HG03103 (cell line): ENCODE data around the gene STARD3.

Experiments used
- ATAC-seq: cut with Tn5 transposase; IDR thresholded peaks from one replicate; pipeline ENCODE4 v1.9.1; 2021; ENCODE audit warnings: low read depth; ENCODE audit not compliant: unreplicated experiment

Gene STARD3

DNA sequence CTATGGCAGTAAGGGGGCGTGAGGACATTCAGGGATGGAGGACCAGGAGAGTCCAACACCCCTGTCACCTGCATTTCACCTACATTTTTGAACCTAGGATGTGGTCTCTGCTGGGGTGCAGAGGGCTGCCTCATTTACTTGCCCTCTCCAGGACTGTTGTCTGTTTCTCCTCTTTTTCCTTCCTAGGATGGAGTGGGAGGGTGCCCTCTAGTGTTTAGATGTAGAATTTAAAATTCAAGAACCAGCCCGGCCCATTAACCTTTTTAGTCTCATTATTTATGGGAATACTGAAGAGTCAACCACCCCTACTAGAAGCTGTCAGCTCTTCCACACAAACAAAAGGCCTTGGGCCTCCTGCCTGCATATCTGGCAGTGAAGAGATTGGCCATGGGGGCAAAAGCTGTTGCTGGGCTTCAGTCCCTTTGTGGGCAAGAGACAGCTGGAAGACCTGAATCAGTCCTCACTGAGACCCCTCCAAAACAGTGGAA, 2.5 kb upstream of the STARD3 start:
- ATAC-seq: no peak

GRCh38 chr17:39635614-39636176, 1.2 kb upstream of the STARD3 start:
- ATAC-seq: no peak

- ATAC-seq: no peak
These were observed 387 bp upstream of the STARD3 start for GRCh38 chr17:39636587-39636926.

- no peak for ATAC-seq
These were observed 1.4 kb downstream of the STARD3 start for GRCh38 chr17:39638317-39638716.

DNA sequence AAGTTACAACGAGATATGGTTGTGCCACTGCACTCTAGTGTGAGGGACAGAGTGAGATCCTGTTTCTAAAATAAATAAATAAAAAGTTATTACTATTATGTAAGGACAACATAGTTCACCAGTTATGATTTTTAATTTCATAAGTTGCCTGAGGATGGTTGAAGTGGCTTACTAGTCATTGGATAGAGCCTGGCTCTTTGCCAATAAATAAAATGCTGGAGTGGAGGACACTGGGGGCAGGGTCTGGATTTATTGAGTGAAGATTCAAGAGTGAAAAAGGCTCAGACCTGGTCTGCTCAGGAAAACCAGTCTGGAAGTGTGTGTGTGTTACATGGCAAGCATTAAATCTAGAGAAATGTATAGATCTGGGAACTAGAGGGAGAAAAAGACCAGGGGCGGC, 2.1 kb downstream of the STARD3 start:
- ATAC-seq: no peak

DNA sequence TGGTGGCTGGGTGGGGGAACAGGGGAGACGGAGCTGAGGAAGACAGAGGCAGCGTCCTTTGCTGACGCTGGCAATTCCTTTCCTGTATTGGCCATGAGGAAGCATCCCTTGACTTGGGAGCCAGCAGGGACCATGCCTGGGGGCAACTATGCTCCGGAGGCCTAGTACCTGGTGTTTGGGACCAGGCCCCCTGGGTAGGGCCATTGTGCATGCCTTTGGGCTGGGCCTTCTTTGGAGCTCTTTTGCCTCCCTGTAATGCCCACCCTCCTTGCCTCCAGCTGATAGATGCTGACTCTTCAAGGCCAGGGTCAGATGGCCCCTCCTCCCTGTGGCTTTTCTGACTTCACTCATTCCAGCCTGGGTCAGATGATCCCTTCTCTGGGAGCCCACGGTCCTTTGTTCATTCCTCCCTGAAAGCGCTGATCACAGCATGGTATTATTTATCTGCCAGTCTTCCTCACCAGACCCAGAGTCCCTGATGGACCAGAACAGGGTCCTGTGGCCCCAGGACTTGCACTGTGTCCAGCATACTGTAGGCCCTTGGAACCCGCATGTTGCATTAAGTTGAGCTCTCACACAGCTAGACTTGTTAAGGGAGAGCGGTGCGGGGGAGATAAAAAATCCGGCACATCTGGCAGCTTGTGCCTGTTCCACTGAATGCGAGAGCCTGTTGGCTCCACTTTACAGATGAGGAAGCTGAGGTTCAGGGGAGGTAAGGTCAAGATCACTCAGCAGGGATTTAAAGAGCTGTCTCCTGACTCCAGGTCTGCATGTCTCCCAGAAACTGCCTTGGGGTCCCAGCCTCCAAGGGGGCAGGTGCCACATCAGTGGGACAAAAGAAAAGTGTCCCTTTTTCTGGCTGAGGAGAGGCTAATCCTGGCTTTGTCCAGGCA, 2.9 kb downstream of the STARD3 start:
- no peak for ATAC-seq

- no peak for ATAC-seq
These were observed 3.7 kb downstream of the STARD3 start for GRCh38 chr17:39640591-39641031.

DNA sequence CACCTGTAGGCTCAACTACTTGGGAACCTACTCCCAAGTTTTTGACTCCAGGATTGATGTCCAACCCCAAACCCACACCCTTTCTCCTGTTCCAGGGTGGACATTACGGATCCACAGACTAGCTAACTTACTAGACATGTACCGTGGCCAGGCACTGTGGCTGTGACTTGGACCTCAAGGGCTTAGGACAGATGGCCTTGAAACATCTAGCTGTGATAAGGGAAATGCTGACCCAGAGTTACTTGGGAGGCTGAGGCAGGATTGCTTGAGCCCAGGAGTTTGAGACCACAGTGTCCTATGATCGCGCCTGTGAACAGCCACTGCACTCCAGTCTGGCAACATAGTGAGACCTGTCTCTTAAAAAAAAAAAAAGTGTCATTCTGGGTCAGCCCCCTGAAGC, 4.2 kb downstream of the STARD3 start:
- ATAC-seq: no peak

DNA sequence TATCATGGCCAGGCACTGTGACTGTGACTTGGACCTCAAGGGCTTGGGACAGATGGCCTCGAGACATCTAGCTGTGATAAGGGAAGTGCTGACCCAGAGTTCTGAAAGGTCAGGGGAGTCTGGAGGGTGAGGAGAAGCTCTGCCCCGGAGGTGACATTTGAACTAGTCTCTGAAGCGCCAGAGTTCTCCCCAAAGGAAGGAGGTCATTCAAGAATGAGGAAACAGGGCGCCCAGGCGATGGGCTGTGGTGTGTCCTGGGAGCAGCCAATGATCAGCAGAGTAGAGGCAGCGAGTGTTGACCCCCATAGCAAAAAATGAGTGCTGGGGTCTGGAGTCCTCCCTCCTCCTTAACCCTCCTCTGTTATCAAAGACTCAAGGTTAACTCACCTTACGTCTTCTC, 4.9 kb downstream of the STARD3 start:
- no peak for ATAC-seq

DNA sequence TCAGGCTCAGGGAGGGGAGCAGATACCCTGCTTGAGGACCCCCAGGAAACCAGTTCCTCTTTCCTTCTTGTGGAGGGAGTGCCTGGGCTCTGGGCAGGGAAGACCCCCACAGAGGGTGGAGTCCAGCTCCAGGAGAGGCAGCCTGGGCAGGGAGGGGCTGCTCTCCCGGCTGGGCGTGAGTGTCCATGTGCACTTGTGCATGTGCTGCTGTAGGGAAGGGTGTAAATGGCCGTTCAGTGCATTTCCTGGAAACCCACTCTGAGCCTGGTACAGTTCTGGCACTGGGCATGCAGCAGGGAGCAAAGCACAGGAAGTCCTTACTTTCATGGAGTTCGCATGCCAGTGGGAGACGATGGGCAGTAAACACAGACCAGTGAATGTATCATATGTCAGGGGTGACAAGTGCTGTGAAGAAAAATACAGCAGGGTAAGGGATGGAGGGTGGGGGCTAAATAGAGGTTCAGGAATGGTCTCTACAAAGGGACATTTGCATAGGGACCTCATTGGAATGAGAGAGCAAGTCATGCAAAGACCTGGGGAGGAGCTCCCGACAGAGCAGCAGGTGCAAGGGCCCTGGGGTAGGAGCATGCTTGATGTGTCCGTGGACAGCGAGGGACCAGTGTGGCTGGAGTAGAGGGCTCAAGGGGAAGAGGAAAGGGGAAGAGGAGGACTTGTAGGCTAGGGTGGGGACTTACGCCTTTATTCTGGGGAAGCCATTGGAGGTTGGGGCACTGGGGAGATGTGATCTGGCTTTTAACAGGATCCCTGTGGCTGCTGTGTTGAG, 5.5 kb downstream of the STARD3 start:
- ATAC-seq: no peak

DNA sequence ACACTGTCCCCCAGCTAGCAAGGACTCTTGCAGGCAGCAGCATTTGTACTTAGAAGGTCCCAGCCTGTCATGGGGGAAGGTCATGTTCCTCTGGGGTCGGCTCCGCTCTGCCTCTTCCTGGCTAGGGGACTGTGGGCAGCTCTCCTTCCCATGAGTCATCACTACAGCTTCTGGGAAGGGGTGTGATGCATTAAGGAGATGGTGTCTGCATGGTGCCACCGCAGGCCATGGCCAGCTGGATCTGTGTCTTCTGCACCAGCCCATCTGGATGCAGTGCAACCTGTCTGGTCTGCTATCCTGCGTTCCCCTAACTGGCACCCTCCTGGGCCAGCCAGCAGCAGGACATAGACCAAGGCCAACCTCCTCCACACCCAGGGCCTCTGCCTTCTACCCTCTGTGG, 6.3 kb downstream of the STARD3 start:
- no peak for ATAC-seq

DNA sequence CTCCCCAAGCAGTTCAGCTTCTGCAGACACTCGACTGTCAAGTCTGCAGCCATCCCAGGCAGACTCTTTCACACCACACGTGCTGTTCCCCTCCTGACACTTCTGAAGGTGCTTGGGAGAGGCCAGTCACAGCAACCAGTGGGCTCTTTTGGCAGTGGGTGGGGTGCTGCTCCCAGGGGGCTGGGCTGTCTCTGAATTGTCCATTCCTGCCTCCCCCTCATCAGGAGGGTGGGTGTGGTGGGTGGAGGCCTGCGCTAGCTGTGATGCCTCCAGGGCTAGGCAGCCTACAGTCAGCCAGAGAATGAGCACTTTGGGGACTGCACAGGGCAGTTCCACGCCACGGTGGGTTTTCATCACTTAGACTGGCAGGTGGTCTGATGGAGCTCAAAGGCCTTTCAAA, 10.3 kb downstream of the STARD3 start:
- no peak for ATAC-seq

GRCh38 chr17:39648616-39649366, 11.8 kb downstream of the STARD3 start:
- ATAC-seq: no peak

GRCh38 chr17:39650121-39650579, 13.2 kb downstream of the STARD3 start:
- ATAC-seq: no peak

- no peak for ATAC-seq
These were observed 15.1 kb downstream of the STARD3 start for GRCh38 chr17:39651923-39652586.

DNA sequence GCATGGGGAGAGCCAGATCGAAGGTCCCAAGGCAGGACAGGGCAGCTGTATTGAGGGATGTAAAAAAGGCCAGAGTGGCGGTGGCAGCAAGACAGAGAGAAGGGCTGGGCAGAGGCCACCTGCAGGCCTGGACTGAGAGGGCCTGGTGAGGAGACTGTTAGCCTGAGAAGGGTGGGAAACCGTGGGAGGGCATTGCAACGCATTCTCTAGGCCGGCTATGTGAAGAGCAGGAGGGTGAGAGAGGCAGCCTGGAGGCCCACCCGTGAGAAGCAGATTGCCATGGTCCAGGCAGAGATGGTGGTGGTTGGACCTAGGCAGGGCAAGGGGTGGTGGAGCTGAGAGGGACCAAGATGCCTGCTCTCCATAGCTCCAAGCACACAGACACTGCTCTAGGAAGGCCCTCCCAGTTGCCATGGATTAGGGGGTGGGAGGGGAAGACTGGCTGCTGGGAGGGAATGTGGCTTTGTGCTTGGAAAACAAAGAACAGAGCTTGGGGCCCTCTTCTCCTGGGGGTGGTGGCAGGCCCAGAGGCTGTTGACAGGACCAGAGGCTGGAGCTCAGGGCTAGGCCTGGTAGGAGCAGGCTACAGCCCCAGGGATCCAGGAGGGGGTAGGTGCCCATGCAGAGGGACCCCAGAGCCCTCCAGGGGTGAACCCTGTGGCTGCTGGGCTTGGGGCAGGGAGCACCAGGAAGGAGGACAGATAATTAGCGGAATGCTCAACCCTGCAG, 15.8 kb downstream of the STARD3 start:
- no peak for ATAC-seq

DNA sequence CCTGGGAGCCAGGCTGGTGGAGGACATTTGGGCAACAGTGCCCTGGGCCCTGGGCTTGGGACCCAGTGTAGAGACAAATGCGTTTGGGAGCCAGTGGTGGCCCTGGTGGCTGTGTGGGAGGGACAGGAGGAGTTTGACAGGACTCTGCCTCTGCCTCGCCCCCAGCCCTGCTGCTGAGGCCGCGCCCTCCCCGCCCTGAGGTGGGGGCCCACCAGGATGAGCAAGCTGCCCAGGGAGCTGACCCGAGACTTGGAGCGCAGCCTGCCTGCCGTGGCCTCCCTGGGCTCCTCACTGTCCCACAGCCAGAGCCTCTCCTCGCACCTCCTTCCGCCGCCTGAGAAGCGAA, 16.3 kb downstream of the STARD3 start:
- ATAC-seq: no peak

DNA sequence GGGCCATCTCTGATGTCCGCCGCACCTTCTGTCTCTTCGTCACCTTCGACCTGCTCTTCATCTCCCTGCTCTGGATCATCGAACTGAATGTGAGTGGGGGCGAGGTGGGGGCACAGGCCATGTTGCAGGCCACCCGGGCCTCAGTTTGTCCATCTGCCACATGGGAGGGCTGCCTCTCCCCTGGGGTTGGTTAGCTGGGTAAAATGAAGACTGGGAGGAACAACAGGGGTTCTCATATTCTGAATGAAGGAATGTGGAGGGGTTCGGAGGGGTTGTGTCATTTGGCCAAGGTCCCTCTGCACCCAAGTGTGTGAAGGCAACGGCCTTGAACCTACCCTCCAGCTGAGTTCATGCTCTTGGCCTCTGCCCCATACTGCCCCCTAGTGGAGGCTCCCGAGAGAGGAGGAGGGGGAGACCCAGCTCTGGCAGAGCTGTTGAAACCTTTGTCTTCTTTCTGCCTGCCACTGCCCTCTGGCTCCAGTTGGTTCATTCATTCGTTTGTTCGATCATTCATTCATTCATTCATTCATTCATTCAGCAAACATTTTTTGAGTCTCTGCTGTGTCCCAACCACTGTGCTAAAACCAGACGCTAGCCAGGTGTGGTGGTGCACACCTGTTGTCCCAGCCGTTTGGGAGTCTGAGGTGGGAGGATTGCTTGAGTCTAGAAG, 16.9 kb downstream of the STARD3 start:
- ATAC-seq: no peak

- no peak for ATAC-seq
These were observed 18.2 kb downstream of the STARD3 start for GRCh38 chr17:39655105-39655504.
